Measurements from ENCODE around the gene NEB. TPM values are rescaled to one million over a fixed set of nuclear protein-coding genes. Genes with fewer than 3 reads are reported as not detected.
"Not testable (repeated sequence)": the region's sequence is repeated elsewhere in the genome, so short reads cannot be mapped to it uniquely, and the experiment has no call there.

The NEB gene
- total RNA-seq, 8 experiments from 2014 or later: 1.7 to 4.3 (median 3.7) TPM

GRCh38 chr2:151654085-151654484, 80.2 kb downstream of the NEB start:
- 33 to 95% (median 87%) methylated on average over 2 to 3 of the region's 3 CpGs; no CpG with 5 or more reads in 1 of the 10 experiments for WGBS, 10 experiments

DNA sequence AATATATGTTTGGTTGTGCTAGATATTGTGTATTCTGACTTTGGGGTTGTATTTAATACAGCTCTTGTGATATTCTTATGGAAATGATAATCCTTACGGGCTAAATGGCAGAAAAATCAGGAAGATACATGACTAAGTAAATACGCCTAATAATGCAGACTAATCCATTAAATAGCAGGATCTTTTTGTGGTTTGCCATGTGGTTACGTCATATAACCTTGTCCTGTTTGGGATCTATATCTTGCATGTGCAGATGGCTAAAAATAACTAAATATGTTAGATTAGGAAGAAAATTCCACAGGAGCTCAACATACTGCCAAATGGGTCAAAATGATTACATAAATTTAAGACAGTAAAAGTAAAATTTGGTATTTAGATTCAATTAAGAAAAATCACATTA, 83.0 kb downstream of the NEB start:
- Histone ChIP-seq H3K4me1 (replicated peaks in 1 of 2) (no peaks in the 10 kb centered on the region), H3K27ac (no peak overlapping the region), H3K4me3 (no peak overlapping the region)
- ATAC-seq (replicated peaks in 6 of 8): no peak
- WGBS, 10 experiments: 62 to 100% (median 88%) methylated on average over 1 to 3 of the region's 3 CpGs; no CpG with 5 or more reads in 2 of the 10 experiments
- in situ Hi-C loops (cut with MboI; ENCODE audit: low pct_unique_long_range_greater_than_20kb in 2 of 9, low sequenced_read_pairs in 9 of 9, unreplicated experiment in 9 of 9): no loop called here

More at GRCh38 chr2:151654085-151654484, 80.2 kb downstream of the NEB start:
- ATAC-seq (replicated peaks in 6 of 8): no peak
- no peaks in the 10 kb centered on the region for H3K4me1 ChIP-seq (replicated peaks in 1 of 2)
- no peak overlapping the region for H3K4me3 ChIP-seq
- no peak overlapping the region for H3K27ac ChIP-seq
- in situ Hi-C loops (cut with MboI; ENCODE audit: low pct_unique_long_range_greater_than_20kb in 2 of 9, low sequenced_read_pairs in 9 of 9, unreplicated experiment in 9 of 9): no loop called here

DNA sequence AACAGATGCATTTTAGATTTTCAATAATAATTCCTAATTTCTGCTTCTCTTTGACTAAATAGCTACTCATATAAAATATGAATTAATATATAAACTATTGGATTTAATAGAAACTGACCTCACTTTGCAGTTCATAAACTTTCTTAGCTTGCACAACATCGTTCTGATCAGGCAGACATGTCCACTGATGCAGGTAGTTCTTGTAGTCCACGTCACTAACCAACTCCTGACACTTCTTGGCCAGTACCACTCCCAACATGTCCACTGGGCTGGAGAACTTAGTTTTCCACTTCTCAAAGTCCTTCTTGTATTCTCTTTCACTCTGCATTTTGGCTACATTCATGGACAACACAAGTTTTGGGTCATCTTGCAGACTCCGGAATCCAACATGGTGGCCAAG, 83.8 kb downstream of the NEB start:
- Histone ChIP-seq H3K4me3 (no peak overlapping the region), H3K4me1 (replicated peaks in 1 of 2) (no peaks in the 10 kb centered on the region), H3K27ac (no peak overlapping the region)
- no peak for ATAC-seq (replicated peaks in 6 of 8)
- in situ Hi-C loops (cut with MboI; ENCODE audit: low pct_unique_long_range_greater_than_20kb in 2 of 9, low sequenced_read_pairs in 9 of 9, unreplicated experiment in 9 of 9): no loop called here
- WGBS, 10 experiments: 67 to 100% (median 87%) methylated on average over 1 to 3 of the region's 3 CpGs

DNA sequence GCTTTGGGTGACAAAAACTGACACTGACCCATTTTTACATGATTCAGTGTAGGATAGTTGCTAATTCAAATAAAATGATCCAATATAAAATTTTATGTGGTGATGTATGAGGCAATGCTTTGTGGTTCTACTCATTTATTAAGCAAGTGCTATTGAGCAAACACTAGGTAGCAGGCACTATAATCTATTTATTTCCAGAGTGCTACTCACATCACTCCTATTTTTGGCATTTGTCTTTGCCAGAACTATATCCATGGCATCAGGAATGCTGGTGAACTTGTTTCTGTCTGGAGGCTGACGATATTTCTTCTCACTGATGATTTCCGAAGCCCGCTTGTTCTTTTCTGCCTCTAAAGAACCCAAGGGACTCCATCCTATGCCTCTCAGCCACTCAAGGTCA, 84.3 kb downstream of the NEB start:
- ATAC-seq (replicated peaks in 6 of 8): no peak
- H3K4me1 ChIP-seq (replicated peaks in 1 of 2): no peaks in the 10 kb centered on the region
- no peak overlapping the region for H3K4me3 ChIP-seq
- H3K27ac ChIP-seq: no peak overlapping the region
- 83 to 100% (median 94%) methylated on average over 2 to 3 of the region's 3 CpGs; no CpG with 5 or more reads in 3 of the 10 experiments for WGBS, 10 experiments
- in situ Hi-C loops (cut with MboI; ENCODE audit: low pct_unique_long_range_greater_than_20kb in 2 of 9, low sequenced_read_pairs in 9 of 9, unreplicated experiment in 9 of 9): loop anchor here in 1 of 9 experiments (25.0 kb wide), 1 partner anchor 362 kb away; no protein-coding TSS in a partner anchor

- WGBS, 10 experiments: 17 to 100% (median 60%) methylated on average over 1 of the region's 1 CpG; no CpG with 5 or more reads in 1 of the 10 experiments
- in situ Hi-C loops (cut with MboI; ENCODE audit: low pct_unique_long_range_greater_than_20kb in 2 of 9, low sequenced_read_pairs in 9 of 9, unreplicated experiment in 9 of 9): loop anchor here in 1 of 9 experiments (25.0 kb wide), 1 partner anchor 363 kb away; no protein-coding TSS in a partner anchor
- Histone ChIP-seq H3K4me1 (replicated peaks in 1 of 2) (no peaks in the 10 kb centered on the region), H3K4me3 (no peak overlapping the region), H3K27ac (no peak overlapping the region)
- ATAC-seq (replicated peaks in 6 of 8): peak in 3 of 8 experiments; percentile 66 to 97 (median 85)
Observed at GRCh38 chr2:151649400-151649799, 84.9 kb downstream of the NEB start.

DNA sequence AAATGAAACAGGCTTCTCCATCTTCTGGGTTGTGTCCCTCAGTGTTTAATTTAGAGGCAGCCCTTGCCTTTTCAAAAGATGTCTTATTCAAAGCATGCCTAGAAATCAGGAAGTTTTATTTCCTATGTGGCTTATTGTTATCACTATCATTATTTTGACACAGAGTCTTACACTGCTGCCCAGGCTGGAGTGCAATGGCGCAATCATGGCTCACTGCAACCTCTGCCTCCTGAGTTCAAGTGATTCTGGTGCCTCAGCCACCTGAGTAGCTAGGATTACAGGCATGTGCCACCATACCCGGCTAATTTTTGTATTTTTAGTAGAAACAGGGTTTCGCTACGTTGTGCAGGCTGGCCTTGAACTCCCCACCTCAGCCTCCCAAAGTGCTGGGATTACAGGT, 87.8 kb downstream of the NEB start:
- in situ Hi-C loops (cut with MboI; ENCODE audit: low pct_unique_long_range_greater_than_20kb in 2 of 9, low sequenced_read_pairs in 9 of 9, unreplicated experiment in 9 of 9): loop anchor here in 1 of 9 experiments (25.0 kb wide), 1 partner anchor 366 kb away; no protein-coding TSS in a partner anchor
- WGBS, 10 experiments: 50 to 100% (median 82%) methylated on average over 1 to 4 of the region's 4 CpGs; no CpG with 5 or more reads in 3 of the 10 experiments
- H3K27ac ChIP-seq; H3K4me1 ChIP-seq (replicated peaks in 1 of 2); H3K4me3 ChIP-seq; ATAC-seq (replicated peaks in 6 of 8): not testable (repeated sequence)

- 33 to 100% (median 90%) methylated on average over 1 to 2 of the region's 2 CpGs; no CpG with 5 or more reads in 1 of the 10 experiments for WGBS, 10 experiments
- in situ Hi-C loops (cut with MboI; ENCODE audit: low pct_unique_long_range_greater_than_20kb in 2 of 9, low sequenced_read_pairs in 9 of 9, unreplicated experiment in 9 of 9): loop anchor here in 1 of 9 experiments (25.0 kb wide), 1 partner anchor 368 kb away; no protein-coding TSS in a partner anchor
- H3K4me3 ChIP-seq: no peak overlapping the region
- H3K27ac ChIP-seq: no peak overlapping the region
- H3K4me1 ChIP-seq (replicated peaks in 1 of 2): peaks cover 0 to 4% of the 10 kb centered on the region in 2 donors
- ATAC-seq (replicated peaks in 6 of 8): no peak
Observed at GRCh38 chr2:151644580-151644979, 89.7 kb downstream of the NEB start.

- not testable (repeated sequence) for H3K27ac ChIP-seq; H3K4me1 ChIP-seq (replicated peaks in 1 of 2); H3K4me3 ChIP-seq
- in situ Hi-C loops (cut with MboI; ENCODE audit: low pct_unique_long_range_greater_than_20kb in 2 of 9, low sequenced_read_pairs in 9 of 9, unreplicated experiment in 9 of 9): loop anchor here in 1 of 9 experiments (25.0 kb wide), 1 partner anchor 370 kb away; no protein-coding TSS in a partner anchor
- ATAC-seq (replicated peaks in 6 of 8): peak in 1 of 8 experiments; percentile 16
- 70 to 100% (median 88%) methylated on average over 1 to 2 of the region's 2 CpGs; no CpG with 5 or more reads in 2 of the 10 experiments for WGBS, 10 experiments
Observed at GRCh38 chr2:151641895-151642294, 92.4 kb downstream of the NEB start.

DNA sequence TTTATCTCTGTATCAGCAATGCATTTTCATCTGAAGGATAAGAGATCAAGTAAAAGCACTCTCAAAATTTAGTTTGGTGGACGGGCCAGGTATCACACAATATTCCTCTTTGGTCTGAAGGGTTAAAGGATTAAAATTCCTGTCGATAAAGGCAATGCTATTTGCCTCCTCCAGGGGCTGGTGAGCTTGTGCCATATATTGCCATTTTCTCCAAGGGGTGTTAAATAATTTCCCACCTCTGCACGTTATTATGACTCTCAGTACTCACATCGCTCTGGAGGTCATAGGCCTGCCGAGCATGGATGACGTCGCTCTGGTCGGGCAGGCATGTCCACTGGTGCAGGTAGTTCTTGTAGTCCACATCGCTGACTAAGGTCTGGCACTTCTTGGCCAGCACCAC, 94.2 kb downstream of the NEB start:
- no peak overlapping the region for H3K27ac ChIP-seq
- WGBS, 10 experiments: 14 to 100% (median 76%) methylated on average over 1 to 4 of the region's 9 CpGs; no CpG with 5 or more reads in 1 of the 10 experiments
- in situ Hi-C loops (cut with MboI; ENCODE audit: low pct_unique_long_range_greater_than_20kb in 2 of 9, low sequenced_read_pairs in 9 of 9, unreplicated experiment in 9 of 9): loop anchor here in 1 of 9 experiments (25.0 kb wide), 1 partner anchor 372 kb away; no protein-coding TSS in a partner anchor
- no peak overlapping the region for H3K4me3 ChIP-seq
- peaks cover 3 to 4% of the 10 kb centered on the region in 2 donors for H3K4me1 ChIP-seq (replicated peaks in 1 of 2)
- ATAC-seq (replicated peaks in 6 of 8): no peak

DNA sequence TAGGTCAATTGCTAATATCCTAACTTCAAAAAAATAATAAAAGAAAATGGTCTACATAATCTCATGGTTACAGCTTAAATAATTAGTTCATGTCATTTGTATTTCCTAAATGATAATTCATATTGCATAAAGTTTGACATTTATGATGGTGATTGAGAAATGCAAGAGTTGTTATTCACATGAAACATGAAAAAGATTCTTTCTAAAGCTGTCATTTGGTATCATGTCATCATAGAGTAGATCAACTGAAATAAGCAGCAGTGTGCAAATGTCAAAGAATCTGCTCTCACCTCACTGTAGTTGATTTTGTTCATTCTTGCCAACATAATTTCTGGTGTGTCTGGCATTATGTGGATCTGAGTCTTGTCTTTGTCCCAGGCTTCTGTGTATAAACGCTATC, 95.3 kb downstream of the NEB start:
- ATAC-seq (replicated peaks in 6 of 8): no peak
- in situ Hi-C loops (cut with MboI; ENCODE audit: low pct_unique_long_range_greater_than_20kb in 2 of 9, low sequenced_read_pairs in 9 of 9, unreplicated experiment in 9 of 9): loop anchor here in 1 of 9 experiments (25.0 kb wide), 1 partner anchor 373 kb away; no protein-coding TSS in a partner anchor
- peaks cover 2 to 3% of the 10 kb centered on the region in 2 donors for H3K4me1 ChIP-seq (replicated peaks in 1 of 2)
- no peak overlapping the region for H3K4me3 ChIP-seq
- H3K27ac ChIP-seq: no peak overlapping the region
- 71 to 100% (median 100%) methylated on average over 1 of the region's 1 CpG; no CpG with 5 or more reads in 1 of the 10 experiments for WGBS, 10 experiments

DNA sequence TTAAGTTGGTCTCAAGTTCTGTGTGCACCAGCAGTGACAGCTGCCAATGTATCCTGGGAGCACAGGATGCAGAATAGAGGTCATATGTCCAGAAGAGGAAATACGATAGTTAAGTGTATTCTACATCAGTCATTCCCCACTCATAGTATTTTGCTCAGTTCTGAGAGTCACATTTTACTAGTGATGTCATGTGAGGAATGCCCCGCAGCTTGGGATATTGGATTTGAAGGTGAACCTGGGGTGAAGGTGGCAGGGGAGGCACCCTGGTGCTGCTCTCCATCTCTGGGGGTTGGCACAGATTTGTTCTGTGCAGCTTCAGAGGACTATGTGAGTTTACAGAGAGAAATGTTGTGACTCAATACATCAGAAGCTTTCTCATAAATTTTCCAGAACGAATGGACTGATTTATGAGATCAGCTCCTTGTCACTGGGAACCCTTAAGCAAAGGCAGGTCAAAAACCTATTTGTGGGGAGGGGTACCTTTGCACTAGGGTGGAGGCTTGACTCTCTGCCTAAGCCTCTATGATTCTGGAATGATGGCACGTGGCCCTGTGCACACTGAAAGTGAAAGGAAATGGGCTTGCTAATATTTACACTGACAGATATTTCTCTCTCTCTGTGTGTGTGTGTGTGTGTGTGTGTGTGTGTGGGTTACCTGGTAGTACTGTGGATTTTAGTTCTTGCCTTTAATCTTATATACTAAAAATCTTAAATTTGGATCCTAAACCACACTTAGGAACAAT, 95.9 kb downstream of the NEB start:
- Histone ChIP-seq H3K27ac (no peak overlapping the region), H3K4me1 (replicated peaks in 1 of 2) (peaks cover 0 to 3% of the 10 kb centered on the region in 2 donors), H3K4me3 (no peak overlapping the region)
- WGBS, 10 experiments: 0 to 86% (median 50%) methylated on average over 1 to 4 of the region's 4 CpGs; no CpG with 5 or more reads in 1 of the 10 experiments
- in situ Hi-C loops (cut with MboI; ENCODE audit: low pct_unique_long_range_greater_than_20kb in 2 of 9, low sequenced_read_pairs in 9 of 9, unreplicated experiment in 9 of 9): loop anchor here in 1 of 9 experiments (25.0 kb wide), 1 partner anchor 374 kb away; no protein-coding TSS in a partner anchor
- peak in 5 of 8 experiments; percentile 34 to 91 (median 67) for ATAC-seq (replicated peaks in 6 of 8)

DNA sequence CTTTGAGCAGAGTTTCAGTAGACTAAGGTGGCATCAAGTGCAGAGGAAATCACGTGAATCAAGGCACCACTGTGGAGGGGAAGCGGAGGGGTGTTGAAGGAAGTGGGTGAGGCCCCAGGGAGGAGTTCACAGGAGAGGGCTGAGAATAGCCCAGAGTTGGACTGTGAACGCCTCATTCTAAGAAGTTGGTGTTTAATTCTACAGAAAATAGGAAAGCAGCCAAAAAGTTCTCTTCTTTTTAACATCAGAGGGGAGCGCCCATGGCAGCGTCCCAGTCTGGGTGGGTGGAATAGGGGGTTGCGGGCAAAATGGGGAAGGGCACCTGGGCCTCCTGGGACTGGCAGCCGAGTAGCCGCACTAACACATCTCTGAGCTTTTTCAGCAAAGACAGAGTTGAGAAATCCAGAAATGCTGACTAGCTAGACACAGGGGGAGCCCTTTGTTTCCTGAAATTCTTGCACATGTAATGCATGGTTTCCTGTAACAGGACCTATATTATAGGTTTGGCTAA, 97.0 kb downstream of the NEB start:
- Histone ChIP-seq H3K4me1 (replicated peaks in 1 of 2) (peaks cover 0 to 3% of the 10 kb centered on the region in 2 donors), H3K27ac (no peak overlapping the region), H3K4me3 (no peak overlapping the region)
- WGBS, 10 experiments: 20 to 100% (median 80%) methylated on average over 1 to 6 of the region's 8 CpGs; no CpG with 5 or more reads in 3 of the 10 experiments
- in situ Hi-C loops (cut with MboI; ENCODE audit: low pct_unique_long_range_greater_than_20kb in 2 of 9, low sequenced_read_pairs in 9 of 9, unreplicated experiment in 9 of 9): loop anchor here in 1 of 9 experiments (25.0 kb wide), 1 partner anchor 375 kb away; no protein-coding TSS in a partner anchor
- peak in 1 of 8 experiments; percentile 33 for ATAC-seq (replicated peaks in 6 of 8)
